Ovary (tissue), 9 donors: ENCODE measurements around the gene TPM1. TPM values are rescaled to one million over a fixed set of nuclear protein-coding genes. Genes with fewer than 3 reads are reported as not detected.
"Not testable (repeated sequence)": the region's sequence is repeated elsewhere in the genome, so short reads cannot be mapped to it uniquely, and the experiment has no call there.

Experiments
- DNase-seq, 5 donors: peaks; one replicate each; pipeline ENCODE4 v3.0.0-alpha.2; 2019 to 2020
- H3K27ac ChIP-seq, 2 donors: fragments of 200-600 bp; one replicate each; pipeline versions ENCODE4 v1.5.1 to v1.8.0; 2019 to 2022
- H3K27me3 ChIP-seq: fragments of 200-600 bp; one replicate; pipeline ENCODE4 v1.8.0; 2022
- H3K36me3 ChIP-seq: fragments of 200-600 bp; sonication (generic); one replicate; pipeline ENCODE4 v1.5.1; 2019
- H3K4me1 ChIP-seq: one replicate; pipeline ENCODE4 v1.8.1; 2013; ENCODE audit warnings: mild to moderate bottlenecking, moderate library complexity; ENCODE audit not compliant: insufficient read depth
- H3K4me3 ChIP-seq: fragments of 200-600 bp; sonication (generic); one replicate; pipeline ENCODE4 v1.5.1; 2017
- H3K9me3 ChIP-seq, 2 donors: fragments of 200-600 bp in 1 of 2; sonication (generic) in 1 of 2; one replicate each; pipeline versions ENCODE4 v1.5.1 to v1.8.1; 2013 to 2019; ENCODE audit warnings: mild to moderate bottlenecking in 1 of 2, moderate library complexity in 1 of 2
- CTCF ChIP-seq, 3 donors: fragments of 450-650 bp in 2 of 3; fragments of 200-600 bp in 1 of 3; IDR thresholded peaks; one replicate each; pipeline versions ENCODE4 v1.5.1 to v1.8.0; 2016 to 2022; ENCODE audit warnings: antibody characterized with exemption in 3 of 3, mild to moderate bottlenecking in 1 of 3
- EP300 ChIP-seq: sonication (generic); formaldehyde crosslinking; IDR thresholded peaks from one replicate; pipeline ENCODE4 v1.6.1; 2017; ENCODE audit warnings: antibody characterized with exemption
- POLR2A ChIP-seq: fragments of 450-650 bp; IDR thresholded peaks from one replicate; pipeline ENCODE4 v1.6.1; 2017; ENCODE audit warnings: antibody characterized with exemption, mild to moderate bottlenecking, moderate library complexity
- WGBS, 3 donors: extraction: QIAGEN DNeasy Blood & Tissue Kit in 1 of 3; methylation state at CpG; one replicate each; pipeline versions ENCODE4 v1.1.5 to v1.1.7; 2013 to 2017; 5-methylcytosine and 5-hydroxymethylcytosine counted together
- intact Hi-C, 4 donors: fragments of 100-400 bp; cut with DNase I; formaldehyde crosslinking; loops; one replicate each; pipeline versions ENCODE4 v1.11.0 to v1.15.1; 2022 to 2023
- polyA plus RNA-seq, 2 donors: library from polyadenylated mRNA; stranded (reverse); fragments of 200-250 nt in 1 of 2; fragments of 350-450 nt in 1 of 2; fragmentation: Illumina TruSeq in 1 of 2; extraction: RNeasy Lipid Tissue Mini Kit (QIAGEN cat#74804) in 1 of 2; gene quantifications; one replicate each; pipeline ENCODE4 v1.2.3, GENCODE V29; 2013 to 2014
- total RNA-seq, 7 donors: library from RNA; depleted of rRNA in 2 of 7; stranded (reverse); fragments of >200 nt in 2 of 7; fragmentation: NEBNext Ultra II Directional in 3 of 7; extraction: Animal tissue kit (Norgen Biotek cat#: 25700) in 3 of 7; gene quantifications; one replicate each; pipeline versions ENCODE4 v1.1.0 to v1.2.4, GENCODE V29; 2016 to 2023
- donor health status: DM: no; HTN: no; CAD: no; lungs with moderate emphysema.
- donor health status: DM: no; HTN: no; CAD: no.
- donor health status: Bipolar disorder and iron deficiency.
- donor health status: DM: yes; HTN: yes; CAD: no.
- donor health status: DM: no; HTN: no; CAD: no.
- donor health status: DM: yes; HTN: yes; CAD: no.

The TPM1 gene
- total and polyA plus RNA-seq, 9 donors, result 204 to 695 (median 332) TPM

DNA sequence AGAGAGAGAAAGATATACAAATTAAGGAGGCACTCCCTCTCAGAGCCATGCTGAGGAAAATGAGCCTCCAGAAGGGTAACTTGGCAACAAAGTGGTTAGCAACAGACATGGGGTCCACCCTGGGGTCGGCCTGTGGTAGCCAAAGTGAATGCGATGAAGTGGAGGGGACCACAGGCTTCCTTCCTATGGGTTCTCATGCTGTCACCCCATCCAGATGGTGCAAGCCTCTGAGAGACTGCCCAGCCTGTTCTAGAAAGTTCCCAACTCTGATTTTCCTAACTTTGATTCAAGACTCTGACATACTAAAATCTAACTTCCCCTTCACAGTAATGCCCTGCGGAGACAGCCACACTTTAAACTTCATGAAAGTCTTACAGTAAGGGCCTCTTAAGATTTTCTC, 60.9 kb downstream of the TPM1 start:
- 91 to 98% (median 93%) methylated on average over 3 of the region's 3 CpGs for WGBS, 3 donors
- intact Hi-C loops, result no loop called here

DNA sequence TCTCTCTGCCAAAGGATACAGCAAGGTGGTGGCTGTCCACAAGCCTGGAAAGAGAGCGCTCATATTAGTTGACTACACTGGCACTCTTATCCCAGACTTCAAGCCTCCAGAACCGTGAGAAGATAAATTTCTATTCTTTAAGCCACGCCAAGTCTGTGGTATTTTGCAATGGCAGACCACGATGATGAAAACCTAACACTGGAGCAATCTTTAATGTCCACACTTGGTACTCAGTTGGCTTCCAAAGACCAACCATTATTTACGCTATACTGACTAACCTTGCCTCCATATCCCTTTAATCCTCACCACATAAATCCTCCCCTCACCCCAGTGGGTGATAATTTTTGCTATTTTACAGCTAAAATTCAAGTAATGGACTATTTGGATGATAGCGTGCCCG, 62.2 kb downstream of the TPM1 start:
- Histone ChIP-seq H3K4me1 (no peaks in the 10 kb centered on the region), H3K27me3 (no peaks in the 10 kb centered on the region), H3K36me3 (no peaks in the 10 kb centered on the region), H3K4me3 (no peak overlapping the region), H3K9me3 (no peaks in the 10 kb centered on the region), H3K27ac (no peak overlapping the region)
- no peak for DNase-seq
- 63 to 90% (median 82%) methylated on average over 7 of the region's 7 CpGs for WGBS, 3 donors
- intact Hi-C loops, result no loop called here
- no peak for TF ChIP-seq POLR2A
- TF ChIP-seq EP300, result no peak
- TF ChIP-seq CTCF (IDR thresholded peaks at IDR 0.05), result no peak

More for the DNA sequence above, 60.9 kb downstream of the TPM1 start:
- Histone ChIP-seq H3K27ac (no peak overlapping the region), H3K4me1 (no peaks in the 10 kb centered on the region), H3K4me3 (no peak overlapping the region), H3K27me3 (no peaks in the 10 kb centered on the region), H3K9me3 (no peaks in the 10 kb centered on the region), H3K36me3 (no peaks in the 10 kb centered on the region)
- TF ChIP-seq EP300 (no peak), CTCF (IDR thresholded peaks at IDR 0.05) (no peak), POLR2A (no peak)
- DNase-seq, result no peak

GRCh38 chr15:63105354-63105753, 62.8 kb downstream of the TPM1 start:
- H3K36me3 ChIP-seq, H3K4me1 ChIP-seq, intact Hi-C loops, H3K27ac ChIP-seq, H3K9me3 ChIP-seq, DNase-seq, H3K27me3 ChIP-seq, H3K4me3 ChIP-seq: not testable (repeated sequence)
- WGBS, 3 donors, result 84 to 92% (median 85%) methylated on average over 8 of the region's 8 CpGs

DNA sequence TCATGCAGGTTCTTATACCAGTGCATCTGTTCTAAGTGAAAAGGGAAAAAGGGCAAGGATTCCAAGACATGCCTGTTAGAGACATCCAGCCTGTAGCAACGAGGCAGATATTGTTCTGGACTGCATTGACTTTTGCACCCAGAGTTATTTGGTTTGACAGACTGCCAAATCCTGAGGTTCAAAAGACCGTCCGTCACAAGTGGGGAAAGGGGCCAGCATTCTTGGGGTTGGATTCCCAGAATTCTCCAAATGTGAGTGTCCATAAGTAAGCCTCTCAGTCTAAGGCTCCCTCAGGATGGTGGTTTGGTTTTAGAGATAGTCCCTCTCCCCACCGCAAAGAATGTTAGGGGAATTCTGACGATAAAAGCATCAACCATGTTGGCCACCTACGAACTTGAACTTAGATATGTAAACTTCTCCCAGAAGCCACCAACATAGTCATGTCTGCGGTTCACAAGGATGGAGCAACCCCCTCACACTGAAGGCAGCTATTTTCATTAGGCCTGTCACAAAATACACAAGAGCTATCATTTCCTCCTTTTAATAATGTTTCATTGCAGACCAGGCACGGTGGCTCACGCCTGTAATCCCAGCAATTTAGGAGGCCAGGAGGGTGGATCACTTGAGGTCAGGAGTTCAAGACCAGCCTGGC, 65.5 kb downstream of the TPM1 start:
- H3K36me3 ChIP-seq, result no peaks in the 10 kb centered on the region
- no peaks in the 10 kb centered on the region for H3K9me3 ChIP-seq
- intact Hi-C loops, result no loop called here
- no peaks in the 10 kb centered on the region for H3K27me3 ChIP-seq
- no peaks in the 10 kb centered on the region for H3K4me1 ChIP-seq
- no peak overlapping the region for H3K4me3 ChIP-seq
- 4 to 10% (median 7%) methylated on average over 9 of the region's 9 CpGs for WGBS, 3 donors
- peak in 4 of 5 donors; percentile 41 to 63 (median 58) for DNase-seq
- H3K27ac ChIP-seq, result no peak overlapping the region
- no peak for TF ChIP-seq POLR2A
- no peak for TF ChIP-seq EP300
- no peak for TF ChIP-seq CTCF (IDR thresholded peaks at IDR 0.05)

DNA sequence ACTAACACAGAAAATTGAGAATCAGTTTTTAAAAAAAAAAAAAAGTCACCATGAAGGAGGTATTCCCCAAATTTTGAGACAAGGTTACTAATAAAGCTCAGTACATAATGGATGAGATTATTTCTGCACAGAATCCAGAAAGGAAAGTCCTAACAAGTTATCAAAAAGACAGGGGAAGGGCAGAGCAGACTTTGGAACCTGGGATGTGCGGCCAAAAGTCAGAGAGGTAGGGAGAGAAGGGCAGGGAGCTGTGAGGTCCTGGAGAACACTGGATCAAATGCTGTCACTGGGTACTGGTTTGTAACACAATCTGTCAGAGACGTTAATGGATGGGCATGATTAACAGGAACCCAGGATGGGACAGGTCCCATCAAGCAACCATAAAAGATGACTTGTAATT, 67.0 kb downstream of the TPM1 start:
- Histone ChIP-seq H3K36me3 (no peaks in the 10 kb centered on the region), H3K4me3 (no peak overlapping the region), H3K27me3 (no peaks in the 10 kb centered on the region), H3K9me3 (no peaks in the 10 kb centered on the region), H3K4me1 (no peaks in the 10 kb centered on the region), H3K27ac (no peak overlapping the region)
- no peak for DNase-seq
- intact Hi-C loops, result no loop called here
- TF ChIP-seq POLR2A (no peak), EP300 (no peak)
- 94 to 96% (median 95%) methylated on average over 2 of the region's 2 CpGs for WGBS, 3 donors
